Dedifferentiated amniotic fluid mesenchymal stem cell (primary cell): ENCODE results near the gene PMS2.
"Not testable (repeated sequence)": the region's sequence is repeated elsewhere in the genome, so short reads cannot be mapped to it uniquely, and the experiment has no call there.

ENCODE experiments used
- DNase-seq: peaks from one replicate; pipeline ENCODE4 v3.0.0-alpha.2; 2016; ENCODE audit errors: extremely low spot score

Gene PMS2

DNA sequence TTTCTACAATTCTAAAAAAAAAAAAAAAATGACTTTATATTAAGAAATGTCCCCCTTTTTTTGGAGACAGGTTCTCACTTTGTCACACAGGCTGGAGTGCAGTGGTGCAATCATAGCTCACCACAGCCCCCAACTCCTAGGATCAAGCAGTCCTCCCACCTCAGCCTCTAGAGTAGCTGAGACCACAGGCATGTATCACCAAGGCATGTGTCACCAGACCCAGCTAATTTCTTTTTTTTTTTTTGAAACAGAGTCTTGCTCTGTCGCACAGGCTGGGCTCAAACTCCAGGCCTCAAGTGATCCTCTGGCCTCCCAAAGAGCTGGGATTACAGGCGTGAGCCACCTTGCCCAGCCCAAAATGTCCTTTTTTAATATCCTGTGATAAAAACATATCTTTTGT, 84.7 kb downstream of the PMS2 start:
- DNase-seq: not testable (repeated sequence)
